H1 (cell line): ENCODE data around the gene KATNAL2. TPM values are rescaled to one million over a fixed set of nuclear protein-coding genes. Genes with fewer than 3 reads are reported as not detected.
A peak's percentile ranks its signal among the peaks of the same experiment; 100 is the strongest.

Source experiments
- CTCF ChIA-PET: fragments of 300-600 bp; sonication (Branson Sonifier 250); formaldehyde crosslinking; loops from one replicate; lab custom pipeline; 2021; ENCODE audit not compliant: partially characterized antibody; lab: Charles Lee
- POLR2A ChIA-PET: fragments of 300-600 bp; sonication (Branson Sonifier 250); formaldehyde crosslinking; loops from one replicate; lab custom pipeline; 2021; ENCODE audit warnings: inconsistent platforms; ENCODE audit not compliant: partially characterized antibody; lab: Charles Lee
- DNase-seq, 2 experiments: peaks; one replicate each; pipeline versions ENCODE4 v3.0.0 to v3.0.0-alpha.2; 2010 to 2022; ENCODE audit warnings: low spot score in 2 of 2, low read depth in 1 of 2, mixed read lengths in 1 of 2
- FAIRE-seq: peaks from 2 replicates; lab custom pipeline; 2011; peaks lifted over from hg19 to GRCh38; lab: Jason Lieb, UNC
- H2AFZ ChIP-seq: 2 replicates; pipeline ENCODE4 v1.8.1; 2012; ENCODE audit warnings: low read length, inconsistent platforms
- H2AK5ac ChIP-seq: 2 replicates; pipeline ENCODE4 v1.6.1; 2013; ENCODE audit warnings: low read depth, low read length
- H2BK120ac ChIP-seq: replicated peaks from 2 replicates; pipeline ENCODE3; 2013; ENCODE audit warnings: low read depth, low read length, inconsistent platforms
- H2BK12ac ChIP-seq: 2 replicates; pipeline ENCODE4 v1.6.1; 2013; ENCODE audit warnings: low read depth, low read length
- H2BK15ac ChIP-seq: 2 replicates; pipeline ENCODE4 v1.6.1; 2013; ENCODE audit warnings: low read length
- H2BK20ac ChIP-seq: 2 replicates; pipeline ENCODE4 v1.6.1; 2013; ENCODE audit warnings: low read length
- H2BK5ac ChIP-seq: 2 replicates; pipeline ENCODE4 v1.6.1; 2013; ENCODE audit warnings: low read depth, low read length
- H3K14ac ChIP-seq: 2 replicates; pipeline ENCODE4 v1.6.1; 2013; ENCODE audit warnings: inconsistent platforms; ENCODE audit not compliant: insufficient read length
- H3K18ac ChIP-seq: 2 replicates; pipeline ENCODE4 v1.6.1; 2013; ENCODE audit warnings: low read length; ENCODE audit errors: extremely low read depth
- H3K23ac ChIP-seq: 2 replicates; pipeline ENCODE4 v1.6.1; 2013; ENCODE audit warnings: inconsistent platforms; ENCODE audit not compliant: insufficient read length
- H3K23me2 ChIP-seq: 2 replicates; pipeline ENCODE4 v1.6.1; 2013; ENCODE audit warnings: low read depth, low read length
- H3K27ac ChIP-seq: 2 replicates; pipeline ENCODE4 v1.6.1; 2011; ENCODE audit warnings: low read depth, low read length, inconsistent platforms
- H3K27me3 ChIP-seq, 4 experiments: replicated peaks in 1 of 4; 1 replicate in 1 of 4; 2 replicates in 3 of 4; pipeline versions ENCODE4 v1.6.1 to v1.8.1; 2011 to 2013; ENCODE audit warnings: low read length in 3 of 4, mild to moderate bottlenecking in 3 of 4, inconsistent platforms in 2 of 4, mixed read lengths in 2 of 4, moderate library complexity in 1 of 4; ENCODE audit not compliant: control insufficient read depth in 3 of 4, insufficient read depth in 3 of 4; ENCODE audit errors: extremely low read depth in 1 of 4
- H3K36me3 ChIP-seq, 4 experiments: 2 replicates each; pipeline versions ENCODE4 v1.6.1 to v1.8.1; 2011 to 2013; ENCODE audit warnings: mild to moderate bottlenecking in 4 of 4, low read length in 3 of 4, moderate library complexity in 2 of 4, control low read depth in 1 of 4, inconsistent platforms in 1 of 4; ENCODE audit not compliant: insufficient read depth in 4 of 4, control insufficient read depth in 2 of 4
- H3K4ac ChIP-seq: replicated peaks from 2 replicates; pipeline ENCODE3; 2013; ENCODE audit warnings: low read length, low read depth, mixed read lengths, inconsistent platforms; ENCODE audit not compliant: insufficient read length
- H3K4me1 ChIP-seq, 4 experiments: replicated peaks in 1 of 4; 1 replicate in 1 of 4; 2 replicates in 3 of 4; pipeline versions ENCODE4 v1.6.1 to v1.8.1; 2011 to 2013; ENCODE audit warnings: low read length in 3 of 4, inconsistent platforms in 2 of 4, mixed read lengths in 1 of 4; ENCODE audit not compliant: insufficient read depth in 4 of 4, control insufficient read depth in 3 of 4
- H3K4me2 ChIP-seq, 2 experiments: 2 replicates each; pipeline versions ENCODE4 v1.6.1 to v1.8.1; 2011 to 2013; ENCODE audit warnings: low read depth in 2 of 2, low read length in 2 of 2, control low read depth in 1 of 2, inconsistent platforms in 1 of 2, mild to moderate bottlenecking in 1 of 2; ENCODE audit not compliant: insufficient read depth in 1 of 2
- H3K4me3 ChIP-seq, 4 experiments: fragments of 200-600, 300-600 bp in 1 of 4; sonication (generic), shearing (Covaris generic), sonication (Bioruptor Twin) in 1 of 4; 2 replicates each; pipeline versions ENCODE4 v1.5.1 to v1.8.1; 2011 to 2016; ENCODE audit warnings: low read length in 4 of 4, low read depth in 3 of 4, control low read depth in 2 of 4, inconsistent platforms in 2 of 4, mild to moderate bottlenecking in 2 of 4, mixed read lengths in 1 of 4, moderate library complexity in 1 of 4; ENCODE audit not compliant: insufficient read depth in 2 of 4; ENCODE audit errors: extremely low read depth in 1 of 4
- H3K56ac ChIP-seq: replicated peaks from 2 replicates; pipeline ENCODE3; 2013; ENCODE audit warnings: low read depth, mild to moderate bottlenecking, mixed read lengths, low read length, inconsistent platforms; ENCODE audit not compliant: insufficient read length
- H3K79me1 ChIP-seq: 2 replicates; pipeline ENCODE4 v1.6.1; 2013; ENCODE audit warnings: low read depth, low read length, control low read depth
- H3K79me2 ChIP-seq, 2 experiments: 2 replicates each; pipeline versions ENCODE4 v1.6.1 to v1.8.1; 2012 to 2013; ENCODE audit warnings: low read length in 2 of 2, mild to moderate bottlenecking in 2 of 2, inconsistent platforms in 1 of 2; ENCODE audit not compliant: insufficient read depth in 2 of 2, control insufficient read depth in 1 of 2
- H3K9ac ChIP-seq, 4 experiments: replicated peaks in 1 of 4; 1 replicate in 1 of 4; 2 replicates in 3 of 4; pipeline versions ENCODE4 v1.6.1 to v1.8.1; 2011 to 2013; ENCODE audit warnings: low read depth in 3 of 4, low read length in 3 of 4, control low read depth in 2 of 4, mild to moderate bottlenecking in 2 of 4, moderate library complexity in 2 of 4, inconsistent platforms in 1 of 4; ENCODE audit errors: extremely low read depth in 1 of 4
- H3K9me3 ChIP-seq, 2 experiments: 2 replicates each; pipeline versions ENCODE4 v1.6.1 to v1.8.1; 2012 to 2013; ENCODE audit warnings: mild to moderate bottlenecking in 2 of 2, moderate library complexity in 2 of 2, control low read depth in 1 of 2, inconsistent platforms in 1 of 2, low read depth in 1 of 2, low read length in 1 of 2, mixed read lengths in 1 of 2; ENCODE audit not compliant: insufficient read depth in 2 of 2
- H4K20me1 ChIP-seq, 2 experiments: replicated peaks in 1 of 2; 2 replicates each; pipeline versions ENCODE3 to v1.8.1; 2011 to 2013; ENCODE audit warnings: inconsistent platforms in 2 of 2, low read length in 2 of 2, mild to moderate bottlenecking in 1 of 2; ENCODE audit not compliant: insufficient read depth in 2 of 2, control insufficient read depth in 1 of 2
- H4K5ac ChIP-seq: 2 replicates; pipeline ENCODE4 v1.6.1; 2013; ENCODE audit warnings: low read length, low read depth, mixed read lengths, inconsistent platforms; ENCODE audit not compliant: insufficient read length
- H4K8ac ChIP-seq: 2 replicates; pipeline ENCODE4 v1.8.0; 2013; ENCODE audit warnings: mild to moderate bottlenecking, moderate library complexity, low read length, inconsistent platforms; ENCODE audit not compliant: insufficient read depth; ENCODE audit errors: extremely low read depth
- H4K91ac ChIP-seq: replicated peaks from 2 replicates; pipeline ENCODE3; 2013; ENCODE audit warnings: low read length, mixed read lengths, inconsistent platforms; ENCODE audit not compliant: insufficient read length
- EP300 ChIP-seq, 2 experiments: IDR thresholded peaks; 1 replicate in 1 of 2; 2 replicates in 1 of 2; pipeline ENCODE4 v1.6.1; 2011 to 2012; ENCODE audit warnings: low read depth in 2 of 2, low read length in 2 of 2, mild to moderate bottlenecking in 2 of 2, borderline replicate concordance in 1 of 2, inconsistent platforms in 1 of 2, moderate library complexity in 1 of 2
- RAD21 ChIP-seq, 2 experiments: IDR thresholded peaks in 1 of 2; conservative IDR thresholded peaks in 1 of 2; 2 replicates each; pipeline ENCODE4 v1.6.1; 2011; ENCODE audit warnings: low read depth in 2 of 2, low read length in 2 of 2, improper control_type of control experiment in 1 of 2, inconsistent platforms in 1 of 2, mild to moderate bottlenecking in 1 of 2, moderate library complexity in 1 of 2
- SRF ChIP-seq: IDR thresholded peaks from 2 replicates; pipeline ENCODE4 v1.6.1; 2011; ENCODE audit warnings: mild to moderate bottlenecking, low read depth, low read length, moderate library complexity
- WGBS, 2 experiments: shearing (Covaris generic) in 1 of 2; methylation state at CpG; one replicate each; pipeline versions ENCODE4 v1.1.6 to v1.1.7; 2013 to 2015; ENCODE audit warnings: low lambda C conversion rate in 2 of 2, mixed read lengths in 2 of 2, inconsistent platforms in 1 of 2, low coverage in 1 of 2, missing lambda C conversion rate in 1 of 2; ENCODE audit not compliant: insufficient replicate concordance in 2 of 2, insufficient coverage in 1 of 2, insufficient read length in 1 of 2; ENCODE audit errors: extremely low coverage in 1 of 2, missing lambda C conversion rate in 1 of 2; 5-methylcytosine and 5-hydroxymethylcytosine counted together
- polyA plus RNA-seq, 7 experiments: library from polyadenylated mRNA; depleted of rRNA in 3 of 7; stranded (reverse) in 5 of 7; unstranded in 2 of 7; fragments of >200 nt in 5 of 7; fragments of 200-250 nt in 2 of 7; gene quantifications; 1 replicate in 5 of 7; 2 replicates in 1 of 7; 4 replicates in 1 of 7; pipeline versions ENCODE4 v1.2.1 to v1.2.3, GENCODE V29; 2011 to 2013; ENCODE audit warnings: missing spikeins in 2 of 7, mixed read lengths in 2 of 7
- total RNA-seq: library from RNA; stranded (reverse); fragmentation: NEBNext Ultra II Directional; extraction: Animal tissue kit (Norgen Biotek cat#: 25700); gene quantifications from 2 replicates; pipeline ENCODE4 v1.2.1, GENCODE V29; 2021
- TF ChIP-seq, protein P1 (sequence below): IDR thresholded peaks from 2 replicates; pipeline ENCODE4 v1.6.1; 2011; ENCODE audit warnings: low read depth, mild to moderate bottlenecking, low read length; ENCODE audit not compliant: insufficient read depth
- TF ChIP-seq, protein P2 (sequence below), 3 experiments: IDR thresholded peaks; 1 replicate in 2 of 3; 2 replicates in 1 of 3; pipeline versions ENCODE4 v1.5.1 to v1.6.1; 2011; ENCODE audit warnings: low read length in 3 of 3, mild to moderate bottlenecking in 3 of 3, inconsistent platforms in 2 of 3, low read depth in 1 of 3, moderate library complexity in 1 of 3; ENCODE audit not compliant: insufficient read depth in 1 of 3; ENCODE audit errors: control extremely low read depth in 1 of 3

KATNAL2 gene
- total and polyA plus RNA-seq, 2 of the 8 experiments (the other 6 are each of a cell fraction or from before 2014, with no cell fraction given) = 10.0 to 15.2 TPM

DNA sequence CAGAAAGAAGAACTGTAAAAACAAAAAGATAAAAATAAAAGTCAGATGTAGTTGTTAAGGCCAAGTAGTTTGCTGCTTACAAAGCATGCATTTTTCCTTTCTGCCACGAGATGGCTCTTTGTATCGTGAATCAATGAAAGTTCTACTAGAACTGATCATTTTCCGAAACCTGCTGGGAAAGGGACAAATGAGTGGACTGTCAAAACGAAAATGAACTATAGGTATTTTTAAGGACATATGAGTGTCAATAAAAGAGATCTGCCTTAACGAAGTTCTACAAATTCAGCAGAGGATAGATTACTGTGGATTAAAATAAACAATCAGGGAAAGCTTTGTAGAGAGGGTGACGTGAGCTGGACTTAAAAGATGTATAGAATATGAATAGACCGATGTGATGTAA, 133.1 kb downstream of the KATNAL2 start:
- no peak overlapping the region for H2AFZ ChIP-seq
- H3K36me3 ChIP-seq = no peaks in the 10 kb centered on the region
- DNase-seq = no peak
- no peak overlapping the region for H2AK5ac ChIP-seq
- no peaks in the 10 kb centered on the region for H3K4me1 ChIP-seq
- H3K79me2 ChIP-seq = no peaks in the 10 kb centered on the region
- H4K5ac ChIP-seq = no peak overlapping the region
- no peak overlapping the region for H3K9ac ChIP-seq
- POLR2A ChIA-PET = no interaction called here
- no peak overlapping the region for H2BK20ac ChIP-seq
- H3K4me2 ChIP-seq = no peak overlapping the region
- H3K27me3 ChIP-seq = no peaks in the 10 kb centered on the region; a peak in 1 of 7 replicates
- H2BK12ac ChIP-seq = no peak overlapping the region
- H3K23me2 ChIP-seq = no peaks in the 10 kb centered on the region
- TF ChIP-seq SRF (no peak), RAD21 (IDR thresholded peaks at IDR 0.05 in 1 of 2, conservative IDR thresholded peaks at IDR 0.05 in 1 of 2; ENCODE audit: low read depth in 2 of 2, low read length in 2 of 2) (peak; percentile 63 to 68), EP300 (IDR thresholded peaks at IDR 0.05; ENCODE audit: borderline replicate concordance in 1 of 2, low read depth in 2 of 2, low read length in 2 of 2) (no peak)
- TF ChIP-seq, protein P1, sequence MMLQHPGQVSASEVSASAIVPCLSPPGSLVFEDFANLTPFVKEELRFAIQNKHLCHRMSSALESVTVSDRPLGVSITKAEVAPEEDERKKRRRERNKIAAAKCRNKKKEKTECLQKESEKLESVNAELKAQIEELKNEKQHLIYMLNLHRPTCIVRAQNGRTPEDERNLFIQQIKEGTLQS = no peak
- TF ChIP-seq, protein P2, sequence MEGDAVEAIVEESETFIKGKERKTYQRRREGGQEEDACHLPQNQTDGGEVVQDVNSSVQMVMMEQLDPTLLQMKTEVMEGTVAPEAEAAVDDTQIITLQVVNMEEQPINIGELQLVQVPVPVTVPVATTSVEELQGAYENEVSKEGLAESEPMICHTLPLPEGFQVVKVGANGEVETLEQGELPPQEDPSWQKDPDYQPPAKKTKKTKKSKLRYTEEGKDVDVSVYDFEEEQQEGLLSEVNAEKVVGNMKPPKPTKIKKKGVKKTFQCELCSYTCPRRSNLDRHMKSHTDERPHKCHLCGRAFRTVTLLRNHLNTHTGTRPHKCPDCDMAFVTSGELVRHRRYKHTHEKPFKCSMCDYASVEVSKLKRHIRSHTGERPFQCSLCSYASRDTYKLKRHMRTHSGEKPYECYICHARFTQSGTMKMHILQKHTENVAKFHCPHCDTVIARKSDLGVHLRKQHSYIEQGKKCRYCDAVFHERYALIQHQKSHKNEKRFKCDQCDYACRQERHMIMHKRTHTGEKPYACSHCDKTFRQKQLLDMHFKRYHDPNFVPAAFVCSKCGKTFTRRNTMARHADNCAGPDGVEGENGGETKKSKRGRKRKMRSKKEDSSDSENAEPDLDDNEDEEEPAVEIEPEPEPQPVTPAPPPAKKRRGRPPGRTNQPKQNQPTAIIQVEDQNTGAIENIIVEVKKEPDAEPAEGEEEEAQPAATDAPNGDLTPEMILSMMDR (IDR thresholded peaks at IDR 0.05; ENCODE audit: control extremely low read depth in 1 of 3, insufficient read depth in 1 of 3, low read depth in 1 of 3, low read length in 3 of 3) = peak in 2 of 3 experiments; percentile 49 to 63; a peak in 2 of 4 replicates
- H3K4ac ChIP-seq = no peak overlapping the region
- no peak overlapping the region for H4K8ac ChIP-seq
- no peak overlapping the region for H3K18ac ChIP-seq
- H3K56ac ChIP-seq = no peak overlapping the region
- H3K14ac ChIP-seq = no peak overlapping the region
- no peak overlapping the region for H2BK5ac ChIP-seq
- no peaks in the 10 kb centered on the region for H3K9me3 ChIP-seq
- no peak overlapping the region for H3K27ac ChIP-seq
- H2BK120ac ChIP-seq = no peak overlapping the region
- no peak overlapping the region for H3K23ac ChIP-seq
- H4K91ac ChIP-seq = no peak overlapping the region
- H4K20me1 ChIP-seq = no peaks in the 10 kb centered on the region
- H3K4me3 ChIP-seq = no peak overlapping the region
- no peak overlapping the region for H2BK15ac ChIP-seq
- 51% methylated on average over 7 of the region's 7 CpGs; no CpG with 5 or more reads in 1 of the 2 experiments for WGBS, 2 experiments
- peak; percentile 98 for FAIRE-seq
- CTCF ChIA-PET = interaction anchor here (0.6 to 3.3 kb wide), 22 partner anchors 9 to 431 kb away, joined by 3 to 21 read pairs (median 5); partner anchors contain the start of gene ELOA2
- no peaks in the 10 kb centered on the region for H3K79me1 ChIP-seq
